NT2/D1 (cell line): ENCODE data around the gene GREB1.

Source experiments
- SUZ12 ChIP-seq: IDR thresholded peaks from 2 replicates; pipeline ENCODE4 v1.6.1; 2011; ENCODE audit not compliant: insufficient read length, insufficient read depth; ENCODE audit errors: extremely low read depth
- YY1 ChIP-seq: IDR thresholded peaks from 2 replicates; pipeline ENCODE4 v1.6.1; 2011; ENCODE audit not compliant: insufficient read length, insufficient read depth
- ZNF274 ChIP-seq: IDR thresholded peaks from 2 replicates; pipeline ENCODE4 v1.6.1; 2011; ENCODE audit warnings: mild to moderate bottlenecking, low read depth, low read length

GRCh38 chr2:11491348-11491933 is 42.4 kb upstream of the GREB1 start:
- TF ChIP-seq ZNF274 = no peak
- TF ChIP-seq YY1 = no peak
- TF ChIP-seq SUZ12 = no peak
